Mesenchymal stem cell (in vitro differentiated cells and primary cell): ENCODE measurements around the gene VPREB3.

Source experiments
- DNase-seq: peaks from one replicate; pipeline ENCODE4 v3.0.0-alpha.2; 2013
- H2AFZ ChIP-seq: one replicate; pipeline ENCODE4 v1.6.1; 2013; ENCODE audit warnings: low read depth, mild to moderate bottlenecking, control low read depth, inconsistent platforms, low read length, moderate library complexity
- H2AK5ac ChIP-seq: 2 replicates; pipeline ENCODE4 v1.6.1; 2013; ENCODE audit warnings: low read length, moderate library complexity, mild to moderate bottlenecking, inconsistent platforms; ENCODE audit not compliant: severe bottlenecking
- H2BK120ac ChIP-seq: one replicate; pipeline ENCODE4 v1.6.1; 2013; ENCODE audit warnings: low read depth, mild to moderate bottlenecking, inconsistent platforms, low read length, moderate library complexity
- H2BK12ac ChIP-seq, 2 experiments: one replicate each; pipeline ENCODE4 v1.6.1; 2013; ENCODE audit warnings: inconsistent platforms in 2 of 2, low read length in 2 of 2, mild to moderate bottlenecking in 2 of 2, moderate library complexity in 2 of 2, control low read depth in 1 of 2
- H2BK15ac ChIP-seq: one replicate; pipeline ENCODE4 v1.6.1; 2013; ENCODE audit warnings: mild to moderate bottlenecking, low read depth, inconsistent platforms; ENCODE audit not compliant: poor library complexity, severe bottlenecking
- H2BK5ac ChIP-seq: 2 replicates; pipeline ENCODE4 v1.6.1; 2013; ENCODE audit warnings: low read depth, mild to moderate bottlenecking, low read length, control low read depth, inconsistent platforms; ENCODE audit not compliant: poor library complexity, severe bottlenecking
- H3K14ac ChIP-seq, 2 experiments: one replicate each; pipeline ENCODE4 v1.6.1; 2013; ENCODE audit warnings: inconsistent platforms in 2 of 2, low read length in 2 of 2, control low read depth in 1 of 2, mild to moderate bottlenecking in 1 of 2, moderate library complexity in 1 of 2
- H3K18ac ChIP-seq, 2 experiments: one replicate each; pipeline ENCODE4 v1.6.1; 2013; ENCODE audit warnings: inconsistent platforms in 2 of 2, low read length in 2 of 2, control low read depth in 1 of 2, low read depth in 1 of 2, mild to moderate bottlenecking in 1 of 2
- H3K23ac ChIP-seq, 2 experiments: one replicate each; pipeline ENCODE4 v1.6.1; 2013; ENCODE audit warnings: inconsistent platforms in 2 of 2, low read length in 2 of 2, mild to moderate bottlenecking in 2 of 2, moderate library complexity in 2 of 2, control low read depth in 1 of 2
- H3K27ac ChIP-seq: 2 replicates; pipeline ENCODE4 v1.5.1; 2013; ENCODE audit warnings: mild to moderate bottlenecking, moderate library complexity, low read length, control low read depth, inconsistent platforms; ENCODE audit not compliant: poor library complexity, severe bottlenecking
- H3K27me3 ChIP-seq, 2 experiments: 2 replicates each; pipeline versions ENCODE4 v1.6.1 to v1.7.0; 2013; ENCODE audit warnings: low read length in 2 of 2, mild to moderate bottlenecking in 2 of 2, moderate library complexity in 2 of 2, control low read depth in 1 of 2, inconsistent platforms in 1 of 2; ENCODE audit not compliant: control insufficient read depth in 1 of 2, insufficient read depth in 1 of 2
- H3K36me3 ChIP-seq, 2 experiments: 2 replicates each; pipeline versions ENCODE4 v1.6.1 to v1.7.0; 2013; ENCODE audit warnings: low read length in 2 of 2, control low read depth in 1 of 2, inconsistent platforms in 1 of 2, low read depth in 1 of 2, mild to moderate bottlenecking in 1 of 2; ENCODE audit not compliant: insufficient read depth in 2 of 2, control insufficient read depth in 1 of 2
- H3K4ac ChIP-seq, 2 experiments: one replicate each; pipeline ENCODE4 v1.6.1; 2013; ENCODE audit warnings: inconsistent platforms in 2 of 2, low read length in 2 of 2, mild to moderate bottlenecking in 2 of 2, moderate library complexity in 2 of 2, control low read depth in 1 of 2, low read depth in 1 of 2
- H3K4me1 ChIP-seq: 2 replicates; pipeline ENCODE4 v1.6.1; 2013; ENCODE audit warnings: low read depth, low read length, control low read depth; ENCODE audit not compliant: control insufficient read depth, insufficient read depth
- H3K4me2 ChIP-seq: 2 replicates; pipeline ENCODE4 v1.6.1; 2013; ENCODE audit warnings: low read length, mild to moderate bottlenecking, inconsistent platforms; ENCODE audit not compliant: poor library complexity, severe bottlenecking
- H3K4me3 ChIP-seq, 2 experiments: 2 replicates each; pipeline versions ENCODE4 v1.5.1 to v1.7.0; 2013; ENCODE audit warnings: low read length in 2 of 2, mild to moderate bottlenecking in 2 of 2, control low read depth in 1 of 2, low read depth in 1 of 2; ENCODE audit not compliant: insufficient read depth in 1 of 2
- H3K79me1 ChIP-seq: replicated peaks from 2 replicates; pipeline ENCODE4 v1.6.1; 2013; ENCODE audit warnings: mild to moderate bottlenecking, control low read depth, low read length, inconsistent platforms; ENCODE audit not compliant: poor library complexity, severe bottlenecking
- H3K9ac ChIP-seq: 2 replicates; pipeline ENCODE4 v1.7.0; 2013; ENCODE audit warnings: mild to moderate bottlenecking, low read length, moderate library complexity
- H3K9me3 ChIP-seq: 2 replicates; pipeline ENCODE4 v1.7.0; 2013; ENCODE audit warnings: mild to moderate bottlenecking, low read length; ENCODE audit not compliant: control insufficient read depth
- H4K8ac ChIP-seq: one replicate; pipeline ENCODE4 v1.6.1; 2013; ENCODE audit warnings: inconsistent platforms, mild to moderate bottlenecking, low read length, moderate library complexity
- H4K91ac ChIP-seq: one replicate; pipeline ENCODE4 v1.6.1; 2013; ENCODE audit warnings: mild to moderate bottlenecking, low read length, inconsistent platforms
- WGBS: methylation state at CpG from one replicate; pipeline ENCODE4 v1.1.7; 2013; ENCODE audit warnings: mixed read lengths; 5-methylcytosine and 5-hydroxymethylcytosine counted together

VPREB3 gene

GRCh38 chr22:23767673-23768548 lies 13.7 kb upstream of the VPREB3 start, which contains the start of gene CHCHD10:
Gene CHCHD10 (minus strand): TSS chr22:23767972. CDS start chr22:23767874, 98 bp downstream.
- no peaks in the 10 kb centered on the region for H3K9me3 ChIP-seq
- peak within 1 kb of the TSS; percentile 82 to 89 for H3K4ac ChIP-seq
- peaks cover 41% of the 10 kb centered on the region for H3K4me1 ChIP-seq
- H4K8ac ChIP-seq = peak within 1 kb of the TSS; percentile 96
- H2BK120ac ChIP-seq = peak within 1 kb of the TSS; percentile 91
- peak within 1 kb of the TSS; percentile 44 for H2AK5ac ChIP-seq
- no peak within 1 kb of the TSS for H2BK5ac ChIP-seq
- peak within 1 kb of the TSS in 1 of 2 experiments; percentile 34 for H3K23ac ChIP-seq
- WGBS = under 1% methylated on average over 50 of the region's 63 CpGs
- H2AFZ ChIP-seq = peak within 1 kb of the TSS; percentile 56
- H3K18ac ChIP-seq = peak within 1 kb of the TSS; percentile 74 to 88
- H4K91ac ChIP-seq = peak within 1 kb of the TSS; percentile 98
- peak within 1 kb of the TSS; percentile 63 for H2BK15ac ChIP-seq
- peak within 1 kb of the TSS; percentile 61 to 78 for H3K4me3 ChIP-seq
- peaks cover 0 to 4% of the 10 kb centered on the region in 2 experiments for H3K27me3 ChIP-seq
- H3K4me2 ChIP-seq = peak within 1 kb of the TSS; percentile 87
- H3K14ac ChIP-seq = peak within 1 kb of the TSS in 1 of 2 experiments; percentile 93
- peaks cover 3% of the 10 kb centered on the region for H3K79me1 ChIP-seq
- DNase-seq = peak; percentile 88
- no peak within 1 kb of the TSS for H3K27ac ChIP-seq
- peak within 1 kb of the TSS; percentile 86 for H3K9ac ChIP-seq
- peak within 1 kb of the TSS; percentile 37 to 90 for H2BK12ac ChIP-seq
- H3K36me3 ChIP-seq = peaks cover 0 to 16% of the 10 kb centered on the region in 2 experiments

- no peak overlapping the region for H2BK5ac ChIP-seq
- H2BK12ac ChIP-seq = peak overlapping the region in 1 of 2 experiments; percentile 11
- peaks cover 0 to 4% of the 10 kb centered on the region in 2 experiments for H3K27me3 ChIP-seq
- H2AK5ac ChIP-seq = no peak overlapping the region
- H3K79me1 ChIP-seq = peaks cover 3% of the 10 kb centered on the region
- H3K9ac ChIP-seq = peak overlapping the region; percentile 86
- H4K8ac ChIP-seq = peak overlapping the region; percentile 96
- no peaks in the 10 kb centered on the region for H3K9me3 ChIP-seq
- no peak overlapping the region for H3K27ac ChIP-seq
- peak overlapping the region; percentile 87 for H3K4me2 ChIP-seq
- peak overlapping the region in 1 of 2 experiments; percentile 34 for H3K23ac ChIP-seq
- H3K4ac ChIP-seq = peak overlapping the region in 1 of 2 experiments; percentile 54
- H3K4me3 ChIP-seq = peak overlapping the region; percentile 61 to 78
- H2BK120ac ChIP-seq = peak overlapping the region; percentile 91
- no peak for DNase-seq
- peak overlapping the region; percentile 37 for H2BK15ac ChIP-seq
- no peak overlapping the region for H2AFZ ChIP-seq
- H3K14ac ChIP-seq = peak overlapping the region in 1 of 2 experiments; percentile 78
- WGBS = 4% methylated on average over 15 of the region's 27 CpGs
- peaks cover 0 to 16% of the 10 kb centered on the region in 2 experiments for H3K36me3 ChIP-seq
- H3K4me1 ChIP-seq = peaks cover 41% of the 10 kb centered on the region
- peak overlapping the region; percentile 98 for H4K91ac ChIP-seq
- peak overlapping the region; percentile 63 to 88 for H3K18ac ChIP-seq
Measured at GRCh38 chr22:23767303-23767672, 13.1 kb upstream of the VPREB3 start.

GRCh38 chr22:23764899-23765881 lies 11.0 kb upstream of the VPREB3 start:
- Histone ChIP-seq H3K4ac (no peak overlapping the region), H3K9me3 (no peaks in the 10 kb centered on the region), H3K23ac (no peak overlapping the region), H2BK12ac (no peak overlapping the region), H4K91ac (no peak overlapping the region), H3K4me1 (peaks cover 38% of the 10 kb centered on the region), H2AFZ (no peak overlapping the region), H3K9ac (no peak overlapping the region), H3K27ac (no peak overlapping the region), H3K36me3 (peaks cover 0 to 16% of the 10 kb centered on the region in 2 experiments), H3K79me1 (peaks cover 3% of the 10 kb centered on the region), H3K27me3 (peaks cover 0 to 4% of the 10 kb centered on the region in 2 experiments), H3K18ac (peak overlapping the region in 1 of 2 experiments; percentile 22), H2AK5ac (no peak overlapping the region), H2BK5ac (no peak overlapping the region), H3K4me2 (no peak overlapping the region), H3K4me3 (no peak overlapping the region), H2BK120ac (no peak overlapping the region), H3K14ac (peak overlapping the region in 1 of 2 experiments; percentile 26), H2BK15ac (no peak overlapping the region), H4K8ac (peak overlapping the region; percentile 40)
- no peak for DNase-seq
- WGBS = 98% methylated on average over 8 of the region's 9 CpGs
